HepG2 (cell line): ENCODE measurements around the gene EID1. TPM values are rescaled to one million over a fixed set of nuclear protein-coding genes. Genes with fewer than 3 reads are reported as not detected.

Source experiments
- ATAC-seq: fragments of 200-7000 bp; cut with Tn5 transposase; 3 replicates; pipeline ENCODE4 v1.9.1; 2020; ENCODE audit warnings: mild to moderate bottlenecking, moderate library complexity
- BruUV-seq: library from RNA; stranded (reverse); fragments of 400-500 nt; replicated peaks from 2 replicates; lab custom pipeline; 2021; lab: Mats Ljungman, UMichigan
- CTCF ChIA-PET: fragments of 300-600 bp; formaldehyde crosslinking; extraction: SDS; loops from one replicate; lab custom pipeline; 2021; ENCODE audit warnings: low total read pairs, inconsistent platforms, low intra/inter-chr PET ratio; lab: Yijun Ruan, JAX
- POLR2A ChIA-PET: fragments of 350-600 bp; sonication (Branson Sonifier 250); formaldehyde crosslinking; loops from one replicate; lab custom pipeline; 2020; ENCODE audit warnings: antibody characterized with exemption, inconsistent platforms; lab: Yijun Ruan, JAX
- DNase-seq: peaks from one replicate; pipeline ENCODE4 v3.0.0-alpha.2; 2015; ENCODE audit warnings: low spot score
- FAIRE-seq: peaks from 3 replicates; lab custom pipeline; 2011; peaks lifted over from hg19 to GRCh38; lab: Jason Lieb, UNC
- H2AFZ ChIP-seq: one replicate; pipeline ENCODE4 v1.6.1; 2011; ENCODE audit warnings: low read length, inconsistent platforms
- H3K27ac ChIP-seq: fragments of 300-600 bp; 3 replicates; pipeline ENCODE4 v1.8.0; 2011; ENCODE audit warnings: mixed run types, mild to moderate bottlenecking, mixed read lengths, low read length, inconsistent platforms; ENCODE audit not compliant: insufficient read depth; ENCODE audit errors: extremely low read length
- H3K27me3 ChIP-seq, 2 experiments: fragments of 200-600 bp in 1 of 2; 2 replicates in 1 of 2; 3 replicates in 1 of 2; pipeline versions ENCODE4 v1.6.0 to v1.8.0; 2011; ENCODE audit warnings: low read length in 2 of 2, mild to moderate bottlenecking in 2 of 2, moderate library complexity in 2 of 2, inconsistent platforms in 1 of 2; ENCODE audit not compliant: insufficient read depth in 2 of 2, control insufficient read depth in 1 of 2
- H3K36me3 ChIP-seq, 2 experiments: fragments of 200-600 bp in 1 of 2; replicated peaks in 1 of 2; 2 replicates in 1 of 2; 3 replicates in 1 of 2; pipeline versions ENCODE4 v1.5.1 to v1.8.0; 2011; ENCODE audit warnings: low read length in 2 of 2, inconsistent platforms in 1 of 2; ENCODE audit not compliant: insufficient read depth in 2 of 2, control insufficient read depth in 1 of 2
- H3K4me1 ChIP-seq: 2 replicates; pipeline ENCODE4 v1.5.1; 2012; ENCODE audit warnings: low read length, inconsistent platforms; ENCODE audit not compliant: insufficient read depth
- H3K4me2 ChIP-seq: 2 replicates; pipeline ENCODE4 v1.6.0; 2011; ENCODE audit warnings: low read depth, low read length, inconsistent platforms
- H3K4me3 ChIP-seq, 3 experiments: fragments of 200-600 bp in 1 of 3; sonication (generic), shearing (Covaris generic) in 1 of 3; replicated peaks in 1 of 3; 2 replicates each; pipeline ENCODE4 v1.5.1; 2011 to 2016; ENCODE audit warnings: low read length in 3 of 3, inconsistent platforms in 2 of 3, low read depth in 2 of 3, mild to moderate bottlenecking in 2 of 3, control low read depth in 1 of 3, mixed read lengths in 1 of 3; ENCODE audit not compliant: insufficient read depth in 1 of 3
- H3K79me2 ChIP-seq: one replicate; pipeline ENCODE4 v1.6.1; 2011; ENCODE audit warnings: low read length, inconsistent platforms; ENCODE audit not compliant: insufficient read depth
- H3K9ac ChIP-seq: 2 replicates; pipeline ENCODE4 v1.6.0; 2011; ENCODE audit warnings: mild to moderate bottlenecking, low read depth, low read length, inconsistent platforms; ENCODE audit not compliant: insufficient read depth
- H3K9me3 ChIP-seq: 2 replicates; pipeline ENCODE4 v1.5.1; 2012; ENCODE audit warnings: mild to moderate bottlenecking, low read length
- H4K20me1 ChIP-seq: 2 replicates; pipeline ENCODE4 v1.6.0; 2011; ENCODE audit warnings: inconsistent platforms, mild to moderate bottlenecking, low read length, moderate library complexity; ENCODE audit not compliant: insufficient read depth
- ELK4 ChIP-seq: sonication (generic); formaldehyde crosslinking; IDR thresholded peaks from 2 replicates; pipeline ENCODE4 v1.9.0; 2021; ENCODE audit warnings: missing genetic modification reagents, borderline replicate concordance
- FOSL2 ChIP-seq: sonication (generic); formaldehyde crosslinking; IDR thresholded peaks from 2 replicates; pipeline ENCODE4 v1.4.0; 2020; ENCODE audit warnings: missing genetic modification reagents
- FOXP1 ChIP-seq, 2 experiments: fragments of 450-650 bp in 1 of 2; IDR thresholded peaks; 2 replicates each; pipeline ENCODE4 v1.6.1; 2017 to 2018; ENCODE audit warnings: antibody characterized with exemption in 1 of 2
- KAT7 ChIP-seq: IDR thresholded peaks from 2 replicates; pipeline ENCODE4 v1.6.1; 2018; ENCODE audit warnings: borderline replicate concordance, missing compliant biosample characterization
- KDM4B ChIP-seq: sonication (generic); formaldehyde crosslinking; IDR thresholded peaks from 2 replicates; pipeline ENCODE4 v1.4.0; 2020; ENCODE audit warnings: missing genetic modification reagents
- REST ChIP-seq, 2 experiments: IDR thresholded peaks; 2 replicates each; pipeline ENCODE4 v1.6.1; 2011 to 2012; ENCODE audit warnings: low read length in 2 of 2, borderline replicate concordance in 1 of 2, low read depth in 1 of 2, mild to moderate bottlenecking in 1 of 2, moderate library complexity in 1 of 2
- ZBTB43 ChIP-seq: sonication (generic); formaldehyde crosslinking; conservative IDR thresholded peaks from 2 replicates; pipeline ENCODE4 v1.4.0; 2020; ENCODE audit warnings: missing genetic modification reagents
- ZMYM2 ChIP-seq: sonication (generic); formaldehyde crosslinking; IDR thresholded peaks from 2 replicates; pipeline ENCODE4 v1.8.0; 2022; ENCODE audit warnings: mild to moderate bottlenecking, missing genetic modification reagents
- ZMYM3 ChIP-seq: sonication (generic); formaldehyde crosslinking; IDR thresholded peaks from 2 replicates; pipeline ENCODE4 v1.5.1; 2020; ENCODE audit warnings: mild to moderate bottlenecking, missing genetic modification reagents
- ZMYM4 ChIP-seq: sonication (generic); formaldehyde crosslinking; IDR thresholded peaks from 2 replicates; pipeline ENCODE4 v1.8.1; 2023; ENCODE audit warnings: mild to moderate bottlenecking, missing genetic modification reagents
- ZNF33A ChIP-seq: sonication (generic); formaldehyde crosslinking; IDR thresholded peaks from 2 replicates; pipeline ENCODE4 v1.5.1; 2020; ENCODE audit warnings: missing genetic modification reagents, mild to moderate bottlenecking, moderate library complexity, borderline replicate concordance
- ZNF441 ChIP-seq: sonication (generic); formaldehyde crosslinking; IDR thresholded peaks from 2 replicates; pipeline ENCODE4 v1.7.0; 2021; ENCODE audit warnings: missing genetic modification reagents, borderline replicate concordance
- WGBS: methylation state at CpG from one replicate; pipeline ENCODE4 v1.1.6; 2017; ENCODE audit warnings: low lambda C conversion rate; 5-methylcytosine and 5-hydroxymethylcytosine counted together
- in situ Hi-C: cut with HindIII; loops from 2 replicates; pipeline ENCODE4 v1.10.0; 2017; ENCODE audit warnings: low pct_unique_long_range_greater_than_20kb; ENCODE audit not compliant: extremely low pct_ligation_motif_present
- intact Hi-C: fragments of 100-400 bp; cut with micrococcal nuclease; formaldehyde crosslinking; loops from one replicate; pipeline ENCODE4 v1.10.0; 2022; ENCODE audit not compliant: unreplicated experiment
- polyA plus RNA-seq, 8 experiments: library from polyadenylated mRNA; depleted of rRNA in 3 of 8; stranded (reverse) in 7 of 8; unstranded in 1 of 8; fragments of >200 nt; fragmentation: Illumina TruSeq in 4 of 8; extraction: Trizol in 4 of 8; gene quantifications; 2 replicates each; pipeline versions ENCODE4 v1.2.1 to v1.2.3, GENCODE V29; 2011 to 2016; ENCODE audit warnings: low read depth in 4 of 8, missing spikeins in 1 of 8, mixed read lengths in 1 of 8; ENCODE audit not compliant: insufficient read depth in 1 of 8
- total RNA-seq, 5 experiments: library from RNA; depleted of rRNA; stranded (reverse); fragments of >200 nt; fragmentation: Illumina TruSeq; extraction: Trizol; gene quantifications; 2 replicates each; pipeline ENCODE4 v1.2.3, GENCODE V29; 2016; ENCODE audit warnings: low read depth in 1 of 5

The EID1 gene
- total and polyA plus RNA-seq, 2 of the 13 experiments (the other 11 are each of a cell fraction or from before 2014, with no cell fraction given): 2.2 to 5.4 TPM

GRCh38 chr15:48929661-48930060 lies 51.7 kb downstream of the EID1 start:
- ATAC-seq: no peak

More at GRCh38 chr15:48929661-48930060, 51.7 kb downstream of the EID1 start:
- Histone ChIP-seq H3K36me3 (no peaks in the 10 kb centered on the region), H3K9ac (no peak overlapping the region), H4K20me1 (no peaks in the 10 kb centered on the region), H3K4me3 (no peak overlapping the region), H2AFZ (no peak overlapping the region), H3K27ac (no peak overlapping the region), H3K4me1 (no peaks in the 10 kb centered on the region), H3K9me3 (no peaks in the 10 kb centered on the region), H3K79me2 (no peaks in the 10 kb centered on the region), H3K27me3 (no peaks in the 10 kb centered on the region; a peak in 1 of 5 replicates), H3K4me2 (no peak overlapping the region)
- TF ChIP-seq FOXP1 (IDR thresholded peaks at IDR 0.05) (no peak), FOXP1 (CRISPR knock-in tag; IDR thresholded peaks at IDR 0.05) (no peak), REST (IDR thresholded peaks at IDR 0.05; ENCODE audit: borderline replicate concordance in 1 of 2, low read depth in 1 of 2, low read length in 2 of 2) (no peak), ZNF33A (CRISPR knock-in tag) (no peak), ZNF441 (CRISPR knock-in tag) (no peak), ZMYM2 (CRISPR knock-in tag) (no peak), KDM4B (CRISPR knock-in tag) (no peak), ZMYM3 (CRISPR knock-in tag) (no peak), KAT7 (CRISPR knock-in tag) (no peak), ZMYM4 (CRISPR knock-in tag) (no peak), ZBTB43 (no peak), FOSL2 (no peak), ELK4 (CRISPR knock-in tag) (no peak)
- intact Hi-C loops (no loop called here), in situ Hi-C loops (no loop called here)
- CTCF ChIA-PET: no interaction called here
- DNase-seq (no peak), FAIRE-seq (no peak)
- POLR2A ChIA-PET: no interaction called here
- WGBS: 0% methylated on average over 1 of the region's 3 CpGs
- BruUV-seq: no TSS peak
